HG03571 (cell line): Measurements from ENCODE around the gene DRD4.
A peak's percentile ranks its signal among the peaks of the same experiment; 100 is the strongest.

Experiments
- ATAC-seq: cut with Tn5 transposase; IDR thresholded peaks from one replicate; pipeline ENCODE4 v1.9.1; 2021; ENCODE audit not compliant: unreplicated experiment

DRD4 gene

GRCh38 chr11:609341-609811, 27.7 kb upstream of the DRD4 start:
- ATAC-seq: no peak

GRCh38 chr11:610146-610801, 26.8 kb upstream of the DRD4 start:
- ATAC-seq: no peak

GRCh38 chr11:611001-611996, 25.8 kb upstream of the DRD4 start:
- ATAC-seq: no peak

- no peak for ATAC-seq
These were observed 24.7 kb upstream of the DRD4 start for GRCh38 chr11:612201-612960.

GRCh38 chr11:612961-613300, 24.1 kb upstream of the DRD4 start:
- no peak for ATAC-seq

GRCh38 chr11:613369-613968, 23.6 kb upstream of the DRD4 start:
- ATAC-seq: no peak

- ATAC-seq: no peak
These were observed 22.9 kb upstream of the DRD4 start for GRCh38 chr11:614021-614622.

- ATAC-seq: no peak
These were observed 22.2 kb upstream of the DRD4 start for GRCh38 chr11:614623-615503.

- ATAC-seq: peak; percentile 77
These were observed 21.4 kb upstream of the DRD4 start, which contains the start of gene IRF7 for GRCh38 chr11:615504-616319. TSS of gene IRF7 (minus strand) at chr11:615950. CDS start at chr11:615364, 586 bp downstream.

GRCh38 chr11:616320-617198, 20.5 kb upstream of the DRD4 start:
- no peak for ATAC-seq

- ATAC-seq: no peak
These were observed 19.7 kb upstream of the DRD4 start for GRCh38 chr11:617199-617911.

GRCh38 chr11:617912-618682, 19.0 kb upstream of the DRD4 start:
- ATAC-seq: no peak

GRCh38 chr11:618856-619627, 18.0 kb upstream of the DRD4 start:
- no peak for ATAC-seq

- no peak for ATAC-seq
These were observed 17.4 kb upstream of the DRD4 start for GRCh38 chr11:619628-620050.

- ATAC-seq: no peak
These were observed 16.9 kb upstream of the DRD4 start for GRCh38 chr11:620201-620600.
